HG03520 (cell line): Measurements from ENCODE around the gene RPS6KA5.

Experiments used
- ATAC-seq: cut with Tn5 transposase; IDR thresholded peaks from one replicate; pipeline ENCODE4 v1.9.1; 2021; ENCODE audit warnings: mild to moderate bottlenecking, moderate library complexity; ENCODE audit not compliant: unreplicated experiment

RPS6KA5 gene

DNA sequence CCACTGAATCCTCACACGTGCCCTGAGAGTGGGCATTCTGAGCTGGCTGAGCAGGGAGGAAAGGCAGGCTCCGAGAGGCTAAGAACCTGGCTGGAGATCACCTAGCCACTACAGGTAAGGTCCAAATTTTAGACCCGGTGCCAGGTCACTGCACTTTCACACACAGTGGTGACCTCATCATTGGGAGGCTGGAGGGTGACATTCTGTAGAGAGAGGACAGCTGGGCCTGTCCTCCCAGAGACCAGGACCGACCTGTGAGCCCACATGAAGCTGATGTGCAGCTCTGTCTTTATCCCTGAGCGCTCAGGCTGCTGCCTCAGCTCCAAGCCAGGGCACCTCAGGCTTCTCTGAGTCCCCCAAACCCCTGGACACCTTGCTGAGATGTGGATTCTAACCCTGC lies 248.3 kb downstream of the RPS6KA5 start:
- no peak for ATAC-seq

- no peak for ATAC-seq
Measured at GRCh38 chr14:90811641-90812040, 248.8 kb downstream of the RPS6KA5 start.

- ATAC-seq: no peak
Measured at GRCh38 chr14:90810806-90811205, 249.6 kb downstream of the RPS6KA5 start.

GRCh38 chr14:90809530-90810312 lies 250.7 kb downstream of the RPS6KA5 start:
- no peak for ATAC-seq

DNA sequence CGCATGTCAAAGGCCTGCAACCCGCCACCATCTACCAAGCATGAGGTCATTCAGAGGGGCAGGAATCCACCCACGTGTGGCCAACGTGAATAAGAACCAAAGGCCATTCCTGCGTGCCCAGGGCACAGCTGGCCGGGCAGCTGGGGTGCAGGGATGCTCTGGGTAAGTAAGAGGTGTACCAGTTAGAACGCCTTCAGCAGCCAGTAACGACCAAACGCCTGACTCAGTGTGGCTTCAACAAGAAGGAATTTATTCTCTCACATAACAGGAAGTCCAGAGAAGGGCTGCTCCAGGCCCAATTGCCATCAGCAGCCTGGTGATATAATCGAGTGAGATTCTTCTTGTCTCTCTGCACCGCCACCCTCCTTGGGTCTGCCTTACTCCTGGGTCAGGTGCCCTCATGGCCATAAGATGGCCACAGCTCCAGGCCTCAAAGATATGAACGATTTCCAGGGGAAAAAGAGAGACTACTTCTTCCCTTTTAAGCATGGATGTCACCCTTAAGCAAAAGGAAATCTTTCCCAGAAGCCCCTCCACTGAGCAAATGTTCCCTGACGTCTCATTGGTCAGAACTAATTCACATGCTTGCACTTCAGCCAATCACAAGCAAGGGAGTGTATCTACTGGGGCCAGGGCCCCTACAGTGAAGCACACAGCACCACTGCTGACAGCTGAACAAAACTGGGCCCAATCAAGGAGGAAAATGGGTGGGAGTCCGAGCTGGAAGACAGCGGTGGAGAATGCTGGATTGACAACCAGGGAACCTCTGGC lies 251.5 kb downstream of the RPS6KA5 start:
- ATAC-seq: no peak

DNA sequence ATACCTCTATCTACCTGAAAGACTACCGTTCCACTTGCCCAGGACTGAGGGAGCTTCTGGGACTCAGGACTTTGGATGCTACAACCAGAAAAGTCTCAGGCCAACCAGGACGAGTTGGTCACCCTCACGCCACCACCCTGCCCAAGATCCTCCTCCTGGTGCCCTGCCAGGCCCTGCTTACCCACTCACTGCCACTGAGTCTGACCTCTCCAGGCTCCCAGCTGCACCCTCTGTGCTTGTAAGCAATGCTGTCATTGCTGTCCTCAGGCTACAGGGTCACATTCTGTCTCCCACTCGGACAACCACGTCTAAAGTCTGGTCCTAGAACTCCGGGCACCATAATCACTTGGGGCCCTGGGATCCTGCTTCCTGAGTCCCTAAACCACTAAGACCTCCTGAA lies 253.4 kb downstream of the RPS6KA5 start:
- no peak for ATAC-seq

DNA sequence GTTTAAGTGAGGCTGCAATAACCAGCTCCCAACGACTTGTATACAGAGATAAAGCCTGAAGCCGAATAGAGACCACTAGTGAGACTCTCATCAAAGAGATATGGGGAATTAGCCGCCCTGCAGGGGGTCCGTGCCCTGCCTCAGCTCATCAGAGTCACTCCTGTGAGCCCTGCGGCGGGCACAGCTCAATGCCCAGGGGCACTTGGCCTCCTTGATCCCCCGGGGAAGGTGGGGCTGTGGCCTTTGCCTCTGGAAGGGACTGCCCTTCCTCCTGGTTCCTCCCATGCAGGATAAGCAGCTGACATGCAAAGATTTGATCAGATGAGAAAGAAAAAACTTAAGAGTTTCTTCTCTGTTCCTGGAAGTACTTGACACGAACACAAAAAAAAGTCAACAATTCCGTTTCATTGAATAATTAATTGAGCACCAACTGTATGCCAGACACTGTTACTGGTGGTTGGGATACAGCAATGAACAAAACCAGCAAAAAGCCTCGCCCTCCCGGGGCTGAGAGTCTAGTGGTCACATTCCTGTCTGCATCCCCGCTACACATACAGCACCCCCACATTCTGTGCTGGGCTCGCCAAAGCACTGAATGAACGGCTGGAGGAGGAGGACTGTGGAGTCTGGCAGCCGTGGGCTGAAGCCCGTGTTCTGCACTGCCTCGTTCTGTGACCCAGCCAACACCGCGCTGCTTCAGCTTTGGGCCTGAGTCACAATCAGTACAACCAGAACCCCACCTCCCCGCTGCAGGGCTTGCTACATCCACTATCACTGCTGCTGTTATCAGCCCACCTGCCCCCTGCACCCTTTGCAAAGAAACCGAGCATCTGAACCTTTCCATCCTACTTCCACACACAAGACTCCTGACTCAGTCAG lies 254.5 kb downstream of the RPS6KA5 start:
- ATAC-seq: no peak

DNA sequence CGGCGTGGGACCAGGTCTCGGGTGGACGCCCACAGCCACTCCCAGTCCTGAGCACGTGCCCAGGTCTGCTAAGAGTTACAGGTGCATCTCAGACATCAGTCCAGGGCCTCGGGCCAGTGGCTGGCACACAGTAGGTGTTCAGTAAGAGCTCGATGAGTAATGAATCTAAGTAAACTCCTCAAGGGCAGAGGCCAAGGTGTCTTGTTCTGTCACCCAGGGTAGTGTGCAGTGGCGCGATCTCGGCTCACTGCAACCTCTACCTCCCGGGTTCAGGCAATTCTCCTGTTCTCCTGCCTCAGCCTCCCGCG lies 255.4 kb downstream of the RPS6KA5 start:
- ATAC-seq: no peak

- ATAC-seq: no peak
Measured at GRCh38 chr14:90804292-90805083, 256.0 kb downstream of the RPS6KA5 start.

DNA sequence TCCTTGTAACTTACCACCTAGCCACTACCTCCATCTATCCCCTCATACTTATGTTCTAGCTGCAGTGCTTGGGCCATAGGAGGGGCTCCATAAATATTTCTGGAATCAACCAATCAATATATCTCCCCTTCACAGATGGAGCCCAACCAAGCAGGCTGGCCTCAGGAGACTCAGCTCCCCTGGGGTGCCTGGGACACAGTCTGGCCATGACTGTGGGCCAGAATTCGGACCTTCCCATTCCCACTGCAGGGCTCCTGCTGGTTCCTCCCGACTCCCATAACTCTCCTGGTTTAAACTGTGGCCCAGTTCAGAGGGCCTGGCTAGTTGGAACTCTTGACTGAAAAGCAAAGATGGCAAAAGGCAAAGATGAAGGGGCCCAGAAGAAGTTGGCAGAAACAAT lies 257.2 kb downstream of the RPS6KA5 start:
- ATAC-seq: no peak

GRCh38 chr14:90799420-90799819 lies 261.0 kb downstream of the RPS6KA5 start:
- ATAC-seq: no peak

GRCh38 chr14:90797919-90798318 lies 262.5 kb downstream of the RPS6KA5 start:
- no peak for ATAC-seq
